Prostate gland (tissue), 2 donors: ENCODE measurements around the gene MAPKAP1.

Experiments
- CTCF ChIP-seq, 4 experiments: fragments of 200-600 bp in 2 of 4; fragments of 450-650 bp in 2 of 4; sonication (generic) in 2 of 4; IDR thresholded peaks; 1 replicate in 3 of 4; 2 replicates in 1 of 4; pipeline ENCODE4 v1.5.1; 2016 to 2019; ENCODE audit warnings: antibody characterized with exemption in 4 of 4, mild to moderate bottlenecking in 2 of 4, moderate library complexity in 2 of 4
- POLR2A ChIP-seq: fragments of 450-650 bp; IDR thresholded peaks from one replicate; pipeline ENCODE4 v1.6.1; 2016; ENCODE audit warnings: antibody characterized with exemption, mild to moderate bottlenecking
- POLR2AphosphoS5 ChIP-seq: sonication (generic); formaldehyde crosslinking; IDR thresholded peaks from one replicate; pipeline ENCODE4 v1.6.1; 2017; ENCODE audit warnings: antibody characterized with exemption

DNA sequence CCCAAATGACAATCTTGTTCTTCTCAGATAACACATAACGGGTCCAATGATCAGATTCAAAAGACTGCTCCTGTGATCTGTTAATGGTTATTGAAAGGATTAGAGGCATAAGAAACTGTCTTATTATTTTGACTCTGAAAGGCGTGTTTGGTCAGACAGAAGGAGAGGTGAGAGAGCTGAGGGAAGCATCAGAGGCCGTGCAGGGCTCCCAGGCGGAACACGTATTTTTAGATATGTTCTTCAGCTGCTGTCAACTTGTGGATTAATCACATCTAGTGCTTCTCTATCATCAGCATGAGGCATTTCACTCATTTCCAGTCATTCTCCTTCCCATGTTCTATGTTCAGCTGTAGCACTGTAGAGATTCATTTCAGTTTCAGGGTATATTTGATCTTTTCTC lies 199.8 kb downstream of the MAPKAP1 start:
- TF ChIP-seq CTCF (IDR thresholded peaks at IDR 0.05): no peak
- no peak for TF ChIP-seq POLR2A
- no peak for TF ChIP-seq POLR2AphosphoS5
